GM12878 (cell line): ENCODE measurements around the gene CLASP2. TPM values are rescaled to one million over a fixed set of nuclear protein-coding genes. Genes with fewer than 3 reads are reported as not detected.

Source experiments
- BACH1 ChIP-seq: fragments of 450-650 bp; IDR thresholded peaks from 2 replicates; pipeline ENCODE4 v1.6.1; 2017; ENCODE audit warnings: mild to moderate bottlenecking, borderline replicate concordance
- BCL11A ChIP-seq: IDR thresholded peaks from 2 replicates; pipeline ENCODE4 v1.6.1; 2011; ENCODE audit warnings: low read depth, low read length
- E2F4 ChIP-seq: IDR thresholded peaks from 2 replicates; pipeline ENCODE4 v1.6.1; 2012; ENCODE audit warnings: low read depth, low read length, improper control_type of control experiment
- ETV6 ChIP-seq, 2 experiments: fragments of 450-650 bp in 1 of 2; IDR thresholded peaks in 1 of 2; conservative IDR thresholded peaks in 1 of 2; 2 replicates each; pipeline ENCODE4 v1.6.1; 2014; ENCODE audit warnings: antibody characterized with exemption in 1 of 2, borderline replicate concordance in 1 of 2, low read depth in 1 of 2, mild to moderate bottlenecking in 1 of 2, moderate library complexity in 1 of 2
- JUNB ChIP-seq: IDR thresholded peaks from 2 replicates; pipeline ENCODE4 v1.6.1; 2016; ENCODE audit warnings: antibody characterized with exemption, mild to moderate bottlenecking
- JUND ChIP-seq: IDR thresholded peaks from 2 replicates; pipeline ENCODE4 v1.6.1; 2012; ENCODE audit warnings: low read depth, mild to moderate bottlenecking, low read length, improper control_type of control experiment, moderate library complexity
- KLF5 ChIP-seq: fragments of 450-650 bp; IDR thresholded peaks from 2 replicates; pipeline ENCODE4 v1.6.1; 2014; ENCODE audit warnings: mild to moderate bottlenecking; ENCODE audit not compliant: partially characterized antibody
- MEF2B ChIP-seq: fragments of 450-650 bp; IDR thresholded peaks from 2 replicates; pipeline ENCODE4 v1.6.1; 2018; ENCODE audit warnings: mild to moderate bottlenecking, moderate library complexity; ENCODE audit not compliant: partially characterized antibody, poor library complexity, severe bottlenecking
- MTA2 ChIP-seq: fragments of 450-650 bp; IDR thresholded peaks from 2 replicates; pipeline ENCODE4 v1.6.1; 2016; ENCODE audit warnings: low read depth, mild to moderate bottlenecking, moderate library complexity
- MYC ChIP-seq: IDR thresholded peaks from 2 replicates; pipeline ENCODE4 v1.6.1; 2011; ENCODE audit warnings: mild to moderate bottlenecking, low read length, moderate library complexity, inconsistent platforms; ENCODE audit not compliant: insufficient read depth, insufficient replicate concordance, insufficient read length, severe bottlenecking
- NFXL1 ChIP-seq: fragments of 450-650 bp; IDR thresholded peaks from 2 replicates; pipeline ENCODE4 v1.6.1; 2017; ENCODE audit warnings: antibody characterized with exemption, mild to moderate bottlenecking, borderline replicate concordance
- NKRF ChIP-seq: fragments of 450-650 bp; conservative IDR thresholded peaks from 2 replicates; pipeline ENCODE4 v1.6.1; 2017; ENCODE audit warnings: mild to moderate bottlenecking, moderate library complexity
- NR2C2 ChIP-seq: IDR thresholded peaks from 2 replicates; pipeline ENCODE4 v1.6.1; 2011; ENCODE audit warnings: borderline replicate concordance, low read depth; ENCODE audit not compliant: control insufficient read depth, insufficient read length
- NR2F1 ChIP-seq: fragments of 450-650 bp; conservative IDR thresholded peaks from 2 replicates; pipeline ENCODE4 v1.6.1; 2017; ENCODE audit warnings: mild to moderate bottlenecking
- SIN3A ChIP-seq: IDR thresholded peaks from 2 replicates; pipeline ENCODE4 v1.6.1; 2012; ENCODE audit warnings: low read depth, low read length, improper control_type of control experiment
- SMARCA5 ChIP-seq: fragments of 450-650 bp; IDR thresholded peaks from 2 replicates; pipeline ENCODE4 v1.6.1; 2017; ENCODE audit warnings: mild to moderate bottlenecking
- SMC3 ChIP-seq: IDR thresholded peaks from 2 replicates; pipeline ENCODE4 v1.6.1; 2011; ENCODE audit warnings: low read length, improper control_type of control experiment, borderline replicate concordance
- SP1 ChIP-seq: IDR thresholded peaks from one replicate; pipeline ENCODE4 v1.6.1; 2011; ENCODE audit warnings: low read depth, low read length
- SREBF2 ChIP-seq: IDR thresholded peaks from 2 replicates; pipeline ENCODE4 v1.6.1; 2012; ENCODE audit warnings: mild to moderate bottlenecking, low read length
- ZBTB33 ChIP-seq: fragments of 450-650 bp; IDR thresholded peaks from 2 replicates; pipeline ENCODE4 v1.6.1; 2017; ENCODE audit warnings: mild to moderate bottlenecking
- ZBTB40 ChIP-seq: fragments of 450-650 bp; IDR thresholded peaks from 2 replicates; pipeline ENCODE4 v1.6.1; 2016; ENCODE audit warnings: mild to moderate bottlenecking, moderate library complexity, borderline replicate concordance
- ZNF274 ChIP-seq: IDR thresholded peaks from one replicate; pipeline ENCODE4 v1.8.0; 2011; ENCODE audit not compliant: insufficient read length, insufficient read depth
- polyA plus RNA-seq, 11 experiments: library from polyadenylated mRNA; depleted of rRNA in 4 of 11; unstranded in 6 of 11; stranded (reverse) in 5 of 11; fragments of >200 nt; fragmentation: Nextera tagmentation in 4 of 11; fragmentation: Illumina TruSeq in 1 of 11; extraction: Ambion mirVana in 4 of 11; extraction: Trizol in 1 of 11; gene quantifications; 1 replicate in 1 of 11; 2 replicates in 10 of 11; pipeline versions ENCODE4 v1.2.1 to v1.2.3, GENCODE V29; 2011 to 2016; ENCODE audit warnings: inconsistent platforms in 2 of 11, missing spikeins in 2 of 11, low read depth in 1 of 11
- total RNA-seq, 4 experiments: library from RNA; depleted of rRNA in 3 of 4; stranded (reverse); fragments of >200 nt in 3 of 4; fragmentation: Illumina TruSeq in 1 of 4; extraction: Trizol in 1 of 4; gene quantifications; 2 replicates each; pipeline versions ENCODE4 v1.2.1 to v1.2.3, GENCODE V29; 2013 to 2021

Gene CLASP2
- total and polyA plus RNA-seq, 10 of the 15 experiments (the other 5 are each of a cell fraction or from before 2014, with no cell fraction given): 4.0 to 38.3 (median 26.8) TPM

- peak; percentile 49 for TF ChIP-seq MEF2B
- TF ChIP-seq BACH1: no peak
- peak; percentile 82 for TF ChIP-seq SIN3A
- TF ChIP-seq ETV6 (conservative IDR thresholded peaks at IDR 0.05 in 1 of 2, IDR thresholded peaks at IDR 0.05 in 1 of 2; ENCODE audit: borderline replicate concordance in 1 of 2, low read depth in 1 of 2): no peak
- no peak for TF ChIP-seq JUNB
- no peak; the same call in 1 of the 2 replicates for TF ChIP-seq SMARCA5
- no peak for TF ChIP-seq E2F4
- 0 out of 2 replicates have a peak, but pooled peaks have one; percentile 50 for TF ChIP-seq MTA2
- no peak for TF ChIP-seq JUND
- no peak for TF ChIP-seq BCL11A
- TF ChIP-seq ZNF274: no peak
- peak; percentile 16 for TF ChIP-seq NR2F1
- no peak for TF ChIP-seq NR2C2
- no peak for TF ChIP-seq KLF5
- TF ChIP-seq MYC: no peak
- no peak for TF ChIP-seq SMC3
- no peak for TF ChIP-seq SP1
- TF ChIP-seq SREBF2: no peak
- no peak for TF ChIP-seq ZBTB40
- TF ChIP-seq NKRF: peak; percentile 97; the same call in 1 of the 2 replicates
- no peak for TF ChIP-seq NFXL1
- no peak for TF ChIP-seq ZBTB33
Measured at GRCh38 chr3:33717866-33718594, at the start of gene CLASP2 (continued).
